Ishikawa (cell line): ENCODE measurements around the gene CCNJL.

ENCODE experiments used
- CEBPB ChIP-seq: IDR thresholded peaks from 2 replicates; pipeline ENCODE4 v1.6.1; 2012
- CREB1 ChIP-seq: IDR thresholded peaks from 2 replicates; pipeline ENCODE4 v1.6.1; 2012; ENCODE audit warnings: low read depth
- EGR1 ChIP-seq: IDR thresholded peaks from 2 replicates; pipeline ENCODE4 v1.6.1; 2012
- EP300 ChIP-seq: IDR thresholded peaks from 2 replicates; pipeline ENCODE4 v1.6.1; 2012; ENCODE audit warnings: borderline replicate concordance
- FOXM1 ChIP-seq: IDR thresholded peaks from 2 replicates; pipeline ENCODE4 v1.6.1; 2012; ENCODE audit warnings: low read depth, borderline replicate concordance
- NFIC ChIP-seq: IDR thresholded peaks from 2 replicates; pipeline ENCODE4 v1.6.1; 2012
- RAD21 ChIP-seq: IDR thresholded peaks from 2 replicates; pipeline ENCODE4 v1.6.1; 2012; ENCODE audit warnings: low read depth
- TAF1 ChIP-seq: IDR thresholded peaks from 2 replicates; pipeline ENCODE4 v1.6.1; 2012; ENCODE audit warnings: low read depth, mild to moderate bottlenecking
- TCF12 ChIP-seq: IDR thresholded peaks from 2 replicates; pipeline ENCODE4 v1.6.1; 2012; ENCODE audit warnings: low read depth
- TEAD4 ChIP-seq: IDR thresholded peaks from 2 replicates; pipeline ENCODE4 v1.6.1; 2012
- USF1 ChIP-seq: IDR thresholded peaks from 2 replicates; pipeline ENCODE4 v1.6.1; 2012
- YY1 ChIP-seq: IDR thresholded peaks from 2 replicates; pipeline ENCODE4 v1.6.1; 2012; ENCODE audit warnings: low read depth
- ZBTB7A ChIP-seq: IDR thresholded peaks from 2 replicates; pipeline ENCODE4 v1.6.1; 2012; ENCODE audit warnings: low read depth
- TF ChIP-seq, protein P1 (sequence below): IDR thresholded peaks from 2 replicates; pipeline ENCODE4 v1.6.1; 2012; ENCODE audit warnings: low read depth, mild to moderate bottlenecking
- TF ChIP-seq, protein P2 (sequence below): IDR thresholded peaks from 2 replicates; pipeline ENCODE4 v1.6.1; 2012

Gene CCNJL

GRCh38 chr5:160266752-160267345, 45.5 kb downstream of the CCNJL start:
- TF ChIP-seq TCF12 (no peak), EGR1 (no peak), TEAD4 (no peak), NFIC (no peak), CEBPB (no peak), EP300 (no peak), TAF1 (no peak), YY1 (no peak), ZBTB7A (no peak), RAD21 (no peak), USF1 (no peak), CREB1 (no peak), FOXM1 (no peak)
- TF ChIP-seq, protein P1, sequence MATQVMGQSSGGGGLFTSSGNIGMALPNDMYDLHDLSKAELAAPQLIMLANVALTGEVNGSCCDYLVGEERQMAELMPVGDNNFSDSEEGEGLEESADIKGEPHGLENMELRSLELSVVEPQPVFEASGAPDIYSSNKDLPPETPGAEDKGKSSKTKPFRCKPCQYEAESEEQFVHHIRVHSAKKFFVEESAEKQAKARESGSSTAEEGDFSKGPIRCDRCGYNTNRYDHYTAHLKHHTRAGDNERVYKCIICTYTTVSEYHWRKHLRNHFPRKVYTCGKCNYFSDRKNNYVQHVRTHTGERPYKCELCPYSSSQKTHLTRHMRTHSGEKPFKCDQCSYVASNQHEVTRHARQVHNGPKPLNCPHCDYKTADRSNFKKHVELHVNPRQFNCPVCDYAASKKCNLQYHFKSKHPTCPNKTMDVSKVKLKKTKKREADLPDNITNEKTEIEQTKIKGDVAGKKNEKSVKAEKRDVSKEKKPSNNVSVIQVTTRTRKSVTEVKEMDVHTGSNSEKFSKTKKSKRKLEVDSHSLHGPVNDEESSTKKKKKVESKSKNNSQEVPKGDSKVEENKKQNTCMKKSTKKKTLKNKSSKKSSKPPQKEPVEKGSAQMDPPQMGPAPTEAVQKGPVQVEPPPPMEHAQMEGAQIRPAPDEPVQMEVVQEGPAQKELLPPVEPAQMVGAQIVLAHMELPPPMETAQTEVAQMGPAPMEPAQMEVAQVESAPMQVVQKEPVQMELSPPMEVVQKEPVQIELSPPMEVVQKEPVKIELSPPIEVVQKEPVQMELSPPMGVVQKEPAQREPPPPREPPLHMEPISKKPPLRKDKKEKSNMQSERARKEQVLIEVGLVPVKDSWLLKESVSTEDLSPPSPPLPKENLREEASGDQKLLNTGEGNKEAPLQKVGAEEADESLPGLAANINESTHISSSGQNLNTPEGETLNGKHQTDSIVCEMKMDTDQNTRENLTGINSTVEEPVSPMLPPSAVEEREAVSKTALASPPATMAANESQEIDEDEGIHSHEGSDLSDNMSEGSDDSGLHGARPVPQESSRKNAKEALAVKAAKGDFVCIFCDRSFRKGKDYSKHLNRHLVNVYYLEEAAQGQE, result no peak
- TF ChIP-seq, protein P2, sequence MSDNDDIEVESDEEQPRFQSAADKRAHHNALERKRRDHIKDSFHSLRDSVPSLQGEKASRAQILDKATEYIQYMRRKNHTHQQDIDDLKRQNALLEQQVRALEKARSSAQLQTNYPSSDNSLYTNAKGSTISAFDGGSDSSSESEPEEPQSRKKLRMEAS, result no peak

- TF ChIP-seq, protein P1, result no peak
- TF ChIP-seq YY1 (no peak), ZBTB7A (no peak), USF1 (no peak), TEAD4 (no peak), TAF1 (no peak), CREB1 (no peak), NFIC (no peak), EP300 (no peak), CEBPB (no peak), RAD21 (no peak), EGR1 (no peak), TCF12 (no peak), FOXM1 (no peak)
- TF ChIP-seq, protein P2, result no peak
Measured at GRCh38 chr5:160266044-160266443, 46.3 kb downstream of the CCNJL start.

DNA sequence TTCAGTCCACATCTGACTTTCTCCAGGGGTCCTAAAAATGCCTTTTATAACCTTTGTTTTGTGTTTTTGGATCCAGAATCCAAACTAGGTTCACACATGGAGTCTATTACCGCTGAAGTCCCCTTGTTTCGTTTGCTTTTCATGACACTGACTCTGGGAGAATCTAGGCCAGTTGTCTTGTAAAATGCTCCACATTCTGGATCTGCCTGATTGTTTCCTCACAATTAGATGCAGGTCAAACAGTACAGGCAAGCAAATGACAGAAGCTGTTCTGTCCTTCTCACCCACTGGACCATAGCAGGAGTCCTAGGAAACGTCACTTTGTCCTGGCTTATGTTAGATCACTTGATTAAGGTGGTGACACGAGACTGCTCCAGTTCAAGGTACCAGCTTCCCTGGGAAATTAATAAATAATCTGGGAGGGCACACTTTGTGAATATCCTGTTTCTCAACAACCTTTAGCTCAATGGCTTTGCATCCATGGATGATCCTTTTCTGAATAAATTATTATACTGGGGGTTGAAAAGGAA, 49.0 kb downstream of the CCNJL start:
- no peak for TF ChIP-seq RAD21
- no peak for TF ChIP-seq TAF1
- TF ChIP-seq NFIC, result no peak
- no peak for TF ChIP-seq EP300
- no peak for TF ChIP-seq ZBTB7A
- no peak for TF ChIP-seq USF1
- TF ChIP-seq, protein P2, result no peak
- no peak for TF ChIP-seq CEBPB
- TF ChIP-seq, protein P1, result no peak
- TF ChIP-seq TEAD4, result no peak
- TF ChIP-seq CREB1, result no peak
- TF ChIP-seq TCF12, result no peak
- TF ChIP-seq FOXM1, result no peak
- TF ChIP-seq EGR1, result no peak
- TF ChIP-seq YY1, result no peak
